SK-N-SH (cell line): ENCODE measurements around the gene ZNF516.

Experiments used
- CHD2 ChIP-seq: fragments of 150-350 bp; IDR thresholded peaks from 2 replicates; pipeline ENCODE4 v1.6.1; 2018; ENCODE audit warnings: low read length; ENCODE audit not compliant: partially characterized antibody
- CTCF ChIP-seq: fragments of 200-600 bp; sonication (generic); IDR thresholded peaks from 2 replicates; pipeline ENCODE4 v1.6.1; 2017; ENCODE audit warnings: antibody characterized with exemption, mild to moderate bottlenecking, moderate library complexity
- EP300 ChIP-seq, 2 experiments: IDR thresholded peaks; 2 replicates each; pipeline versions ENCODE4 v1.4.0 to v1.6.1; 2012; ENCODE audit warnings: borderline replicate concordance in 1 of 2, low read depth in 1 of 2, low read length in 1 of 2
- EZH2phosphoT487 ChIP-seq: fragments of 200-600 bp; sonication (generic); IDR thresholded peaks from 2 replicates; pipeline ENCODE4 v1.6.1; 2017; ENCODE audit warnings: low read depth, mixed run types, mild to moderate bottlenecking, antibody characterized with exemption, moderate library complexity, borderline replicate concordance
- IRF3 ChIP-seq: fragments of 150-350 bp; IDR thresholded peaks from 2 replicates; pipeline ENCODE4 v1.6.1; 2016; ENCODE audit warnings: mild to moderate bottlenecking, low read depth, low read length
- MAX ChIP-seq: IDR thresholded peaks from 2 replicates; pipeline ENCODE4 v1.4.0; 2012; ENCODE audit warnings: low read depth
- NFIC ChIP-seq: IDR thresholded peaks from 2 replicates; pipeline ENCODE4 v1.4.0; 2012; ENCODE audit warnings: borderline replicate concordance
- NRF1 ChIP-seq: IDR thresholded peaks from 2 replicates; pipeline ENCODE4 v1.6.1; 2012; ENCODE audit warnings: low read depth, mild to moderate bottlenecking, low read length
- POLR2AphosphoS5 ChIP-seq: IDR thresholded peaks from 2 replicates; pipeline ENCODE4 v1.6.1; 2012; ENCODE audit warnings: low read depth, low read length
- RAD21 ChIP-seq: IDR thresholded peaks from 2 replicates; pipeline ENCODE4 v1.6.1; 2012; ENCODE audit warnings: mild to moderate bottlenecking, low read length
- REST ChIP-seq: IDR thresholded peaks from 2 replicates; pipeline ENCODE4 v1.6.1; 2012; ENCODE audit warnings: mild to moderate bottlenecking, low read depth, low read length, moderate library complexity
- RFX5 ChIP-seq: IDR thresholded peaks from 2 replicates; pipeline ENCODE4 v1.6.1; 2012; ENCODE audit warnings: mild to moderate bottlenecking, improper control_type of control experiment, low read length
- SIN3A ChIP-seq: IDR thresholded peaks from 2 replicates; pipeline ENCODE4 v1.6.1; 2012; ENCODE audit warnings: low read depth, mild to moderate bottlenecking, low read length, moderate library complexity, borderline replicate concordance
- USF2 ChIP-seq: fragments of 150-350 bp; IDR thresholded peaks from 2 replicates; pipeline ENCODE4 v1.6.1; 2017; ENCODE audit warnings: antibody characterized with exemption, low read length, low read depth, borderline replicate concordance

- TF ChIP-seq CTCF (no peak), IRF3 (no peak), EP300 (IDR thresholded peaks at IDR 0.05; ENCODE audit: borderline replicate concordance in 1 of 2, low read depth in 1 of 2, low read length in 1 of 2) (no peak), NFIC (no peak), NRF1 (no peak), EZH2phosphoT487 (no peak), POLR2AphosphoS5 (no peak), MAX (no peak), REST (no peak), SIN3A (no peak), RAD21 (no peak), RFX5 (no peak), USF2 (no peak), CHD2 (no peak)
Observed at GRCh38 chr18:76459312-76459686, 35.7 kb downstream of the ZNF516 start.
